A673 (cell line): Measurements from ENCODE around the gene SENP6. TPM values are rescaled to one million over a fixed set of nuclear protein-coding genes. Genes with fewer than 3 reads are reported as not detected.
"Not testable (repeated sequence)": the region's sequence is repeated elsewhere in the genome, so short reads cannot be mapped to it uniquely, and the experiment has no call there.

Experiments used
- BruUV-seq: library from RNA; stranded (reverse); fragments of 400-500 nt; replicated peaks from 2 replicates; lab custom pipeline; 2021; lab: Mats Ljungman, UMichigan
- CTCF ChIA-PET: fragments of 300-600 bp; sonication (Branson Sonifier 250); formaldehyde crosslinking; loops from one replicate; lab custom pipeline; 2022; ENCODE audit warnings: antibody characterized with exemption; lab: Charles Lee
- POLR2A ChIA-PET: fragments of 300-600 bp; sonication (Branson Sonifier 250); formaldehyde crosslinking; loops from one replicate; lab custom pipeline; 2022; ENCODE audit warnings: antibody characterized with exemption; ENCODE audit not compliant: low non-redundant PET; lab: Charles Lee
- DNase-seq: peaks from one replicate; pipeline ENCODE4 v3.0.0-alpha.2; 2015; ENCODE audit warnings: low spot score
- H3K27ac ChIP-seq: fragments of 200-600 bp; sonication (generic); 2 replicates; pipeline ENCODE4 v1.5.1; 2016; ENCODE audit warnings: mixed run types, low read depth, mild to moderate bottlenecking, mixed read lengths, antibody characterized with exemption, low read length; ENCODE audit not compliant: poor library complexity, severe bottlenecking
- H3K27me3 ChIP-seq: fragments of 200-600 bp; sonication (generic); replicated peaks from 2 replicates; pipeline ENCODE4 v1.6.1; 2017; ENCODE audit warnings: mixed run types, low read depth, mild to moderate bottlenecking, mixed read lengths, antibody characterized with exemption, low read length; ENCODE audit not compliant: insufficient read depth, poor library complexity
- H3K36me3 ChIP-seq: fragments of 200-600 bp; sonication (generic); 2 replicates; pipeline ENCODE4 v1.6.1; 2016; ENCODE audit warnings: mixed run types, mild to moderate bottlenecking, mixed read lengths, antibody characterized with exemption, low read length; ENCODE audit not compliant: insufficient read depth, poor library complexity, severe bottlenecking
- H3K4me1 ChIP-seq: fragments of 200-600 bp; sonication (generic); 2 replicates; pipeline ENCODE4 v1.6.1; 2017; ENCODE audit warnings: mixed run types, mild to moderate bottlenecking, mixed read lengths, antibody characterized with exemption, low read length; ENCODE audit not compliant: insufficient read depth, poor library complexity, severe bottlenecking
- H3K4me3 ChIP-seq: fragments of 200-600 bp; sonication (generic); 2 replicates; pipeline ENCODE4 v1.5.1; 2016; ENCODE audit warnings: low read depth, mixed run types, mild to moderate bottlenecking, mixed read lengths, low read length; ENCODE audit not compliant: poor library complexity, severe bottlenecking
- H3K9me3 ChIP-seq: fragments of 200-600 bp; sonication (generic); 2 replicates; pipeline ENCODE4 v1.6.1; 2016; ENCODE audit warnings: mixed run types, low read depth, mild to moderate bottlenecking, mixed read lengths, antibody characterized with exemption, low read length; ENCODE audit not compliant: poor library complexity, severe bottlenecking
- EZH2 ChIP-seq: fragments of 200-600 bp; sonication (generic); IDR thresholded peaks from 2 replicates; pipeline ENCODE4 v1.6.1; 2017; ENCODE audit warnings: borderline replicate concordance, low read depth, mild to moderate bottlenecking, mixed read lengths, antibody characterized with exemption, low read length; ENCODE audit not compliant: poor library complexity, severe bottlenecking
- intact Hi-C: fragments of 100-400 bp; cut with micrococcal nuclease; formaldehyde crosslinking; loops from one replicate; pipeline ENCODE4 v1.10.0; 2022; ENCODE audit not compliant: unreplicated experiment
- total RNA-seq: library from RNA; stranded (reverse); gene quantifications from 2 replicates; pipeline ENCODE4 v1.2.3, GENCODE V29; 2021
- TF ChIP-seq, protein P1 (sequence below): fragments of 300-800, 200-600 bp; sonication (generic); conservative IDR thresholded peaks from 2 replicates; pipeline ENCODE4 v1.5.1; 2017; ENCODE audit warnings: low read depth, mild to moderate bottlenecking, antibody characterized with exemption, low read length, moderate library complexity, mixed read lengths

Gene SENP6
- total RNA-seq, 1 experiment from 2014 or later = 92.7 TPM

DNA sequence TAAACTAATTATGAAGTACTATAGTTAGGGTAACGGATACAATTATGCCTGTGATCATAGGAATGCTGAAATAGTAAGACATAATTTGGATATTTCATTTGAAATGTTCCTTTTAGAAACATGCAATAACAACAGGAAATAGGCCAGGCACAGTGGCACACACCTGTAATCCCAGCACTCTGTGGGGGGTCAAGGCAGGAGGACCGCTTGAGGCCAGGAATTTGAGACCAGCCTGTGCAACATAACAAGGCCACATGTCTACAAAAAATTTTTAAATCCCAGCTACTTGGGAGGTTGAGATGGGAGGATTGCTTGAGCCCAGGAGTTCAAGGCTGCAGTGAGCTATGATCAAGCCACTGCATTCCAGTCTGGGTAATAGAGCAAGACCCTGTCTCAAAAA lies 121.7 kb downstream of the SENP6 start:
- CTCF ChIA-PET = no interaction called here
- intact Hi-C loops = no loop called here

DNA sequence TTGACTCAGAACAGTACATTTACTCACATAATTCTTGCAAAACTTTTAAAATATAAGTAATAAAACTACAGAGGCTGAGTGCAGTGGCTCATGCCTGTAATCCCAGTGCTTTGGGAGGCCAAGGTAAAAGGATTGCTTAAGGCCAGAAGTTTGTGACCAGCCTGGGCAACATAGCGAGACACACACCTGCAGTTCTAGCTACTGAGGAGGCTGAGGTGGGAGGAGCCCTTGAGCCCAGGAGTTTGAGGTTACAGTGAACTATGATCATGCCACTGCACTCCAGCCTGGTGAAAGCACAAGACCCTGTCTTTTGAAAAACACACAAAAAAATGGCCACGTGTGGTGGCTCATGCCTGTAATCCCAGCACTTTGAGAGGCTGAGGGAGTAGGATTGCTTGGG lies 125.5 kb downstream of the SENP6 start:
- intact Hi-C loops = no loop called here
- DNase-seq = no peak
- CTCF ChIA-PET = no interaction called here

More for the DNA sequence above, 121.7 kb downstream of the SENP6 start:
- POLR2A ChIA-PET = no interaction called here
- no peaks in the 10 kb centered on the region for H3K4me1 ChIP-seq
- BruUV-seq = no TSS peak
- H3K27ac ChIP-seq = no peak overlapping the region
- no peak overlapping the region for H3K4me3 ChIP-seq
- H3K36me3 ChIP-seq = no peaks in the 10 kb centered on the region
- TF ChIP-seq, protein P1, sequence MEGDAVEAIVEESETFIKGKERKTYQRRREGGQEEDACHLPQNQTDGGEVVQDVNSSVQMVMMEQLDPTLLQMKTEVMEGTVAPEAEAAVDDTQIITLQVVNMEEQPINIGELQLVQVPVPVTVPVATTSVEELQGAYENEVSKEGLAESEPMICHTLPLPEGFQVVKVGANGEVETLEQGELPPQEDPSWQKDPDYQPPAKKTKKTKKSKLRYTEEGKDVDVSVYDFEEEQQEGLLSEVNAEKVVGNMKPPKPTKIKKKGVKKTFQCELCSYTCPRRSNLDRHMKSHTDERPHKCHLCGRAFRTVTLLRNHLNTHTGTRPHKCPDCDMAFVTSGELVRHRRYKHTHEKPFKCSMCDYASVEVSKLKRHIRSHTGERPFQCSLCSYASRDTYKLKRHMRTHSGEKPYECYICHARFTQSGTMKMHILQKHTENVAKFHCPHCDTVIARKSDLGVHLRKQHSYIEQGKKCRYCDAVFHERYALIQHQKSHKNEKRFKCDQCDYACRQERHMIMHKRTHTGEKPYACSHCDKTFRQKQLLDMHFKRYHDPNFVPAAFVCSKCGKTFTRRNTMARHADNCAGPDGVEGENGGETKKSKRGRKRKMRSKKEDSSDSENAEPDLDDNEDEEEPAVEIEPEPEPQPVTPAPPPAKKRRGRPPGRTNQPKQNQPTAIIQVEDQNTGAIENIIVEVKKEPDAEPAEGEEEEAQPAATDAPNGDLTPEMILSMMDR = no peak
- TF ChIP-seq EZH2 = no peak
- DNase-seq = no peak
- H3K27me3 ChIP-seq = no peaks in the 10 kb centered on the region
- H3K9me3 ChIP-seq = no peaks in the 10 kb centered on the region

DNA sequence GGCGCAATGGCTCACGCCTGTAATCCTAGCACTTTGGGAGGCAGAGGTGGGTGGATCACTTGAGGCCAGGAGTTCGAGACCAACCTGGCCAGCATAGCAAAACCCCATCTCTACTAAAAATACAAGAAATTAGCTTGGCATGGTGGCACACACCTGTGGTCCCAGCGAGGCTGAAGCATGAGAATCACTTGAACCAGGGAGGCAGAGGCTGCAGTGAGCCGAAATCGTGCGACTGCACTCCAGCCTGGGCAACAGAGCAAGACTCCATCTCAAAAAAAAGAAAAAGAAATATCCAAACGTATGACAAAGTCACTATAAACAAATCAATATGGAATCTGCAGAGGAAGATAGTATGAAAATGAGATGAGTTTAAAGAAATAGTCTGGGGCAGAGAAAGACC lies 129.3 kb downstream of the SENP6 start:
- CTCF ChIA-PET, DNase-seq, H3K27ac ChIP-seq, intact Hi-C loops, BruUV-seq, H3K4me3 ChIP-seq, H3K9me3 ChIP-seq, H3K36me3 ChIP-seq, H3K4me1 ChIP-seq, POLR2A ChIA-PET, H3K27me3 ChIP-seq: not testable (repeated sequence)

More for the DNA sequence above, 125.5 kb downstream of the SENP6 start:
- Histone ChIP-seq H3K36me3 (no peaks in the 10 kb centered on the region), H3K27ac (no peak overlapping the region), H3K9me3 (no peaks in the 10 kb centered on the region), H3K27me3 (no peaks in the 10 kb centered on the region), H3K4me3 (no peak overlapping the region), H3K4me1 (no peaks in the 10 kb centered on the region)
- TF ChIP-seq EZH2 = no peak
- TF ChIP-seq, protein P1 = no peak
- POLR2A ChIA-PET = no interaction called here
- BruUV-seq = no TSS peak

DNA sequence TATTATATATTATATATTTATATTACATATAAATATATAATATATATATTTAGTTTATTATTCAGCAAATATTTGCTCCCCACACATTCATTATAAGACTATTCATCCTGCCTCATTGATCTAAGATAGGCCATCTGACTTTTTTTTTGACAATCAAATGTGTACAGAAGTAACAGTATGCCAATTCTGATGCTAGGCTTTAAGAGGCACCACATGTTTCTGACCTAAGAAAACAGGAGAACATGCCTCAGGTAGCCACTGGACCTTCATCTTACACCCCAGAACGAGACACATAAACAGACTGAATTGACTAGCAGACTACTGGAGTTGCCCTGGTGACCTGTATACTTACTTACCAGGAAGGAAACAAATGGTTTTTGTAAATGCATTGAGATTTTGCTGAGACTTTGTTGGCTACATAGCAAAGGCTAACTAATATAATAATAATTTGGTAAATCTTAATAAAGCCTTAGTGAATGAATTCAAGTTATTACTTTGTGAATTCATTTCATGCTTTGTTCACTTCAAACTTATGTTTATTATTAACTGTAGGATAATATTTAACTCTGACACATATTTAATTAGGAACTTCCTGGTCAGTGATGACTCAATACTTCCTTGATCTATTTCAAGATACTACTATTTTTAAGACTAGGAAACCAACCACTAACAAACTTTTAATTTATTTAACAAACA lies 134.0 kb downstream of the SENP6 start:
- H3K4me3 ChIP-seq = no peak overlapping the region
- POLR2A ChIA-PET = no interaction called here
- BruUV-seq = no TSS peak
- H3K36me3 ChIP-seq = no peaks in the 10 kb centered on the region
- DNase-seq = peak; percentile 24
- H3K4me1 ChIP-seq = no peaks in the 10 kb centered on the region
- no peaks in the 10 kb centered on the region for H3K9me3 ChIP-seq
- H3K27ac ChIP-seq = no peak overlapping the region
- CTCF ChIA-PET = no interaction called here
- TF ChIP-seq EZH2 = no peak
- TF ChIP-seq, protein P1 = no peak
- no peaks in the 10 kb centered on the region for H3K27me3 ChIP-seq
- intact Hi-C loops = no loop called here
